Psoas muscle (tissue), 8 donors: ENCODE measurements around the gene SCAMP1. TPM values are rescaled to one million over a fixed set of nuclear protein-coding genes. Genes with fewer than 3 reads are reported as not detected.

ENCODE experiments used
- ATAC-seq, 4 donors: fragments of 200-7000 bp; cut with Tn5 transposase; one replicate each; pipeline ENCODE4 v1.9.1; 2020; ENCODE audit warnings: moderate library complexity in 3 of 4, mild to moderate bottlenecking in 2 of 4
- DNase-seq, 2 donors: peaks; one replicate each; pipeline ENCODE4 v3.0.0-alpha.2; 2020
- H3K27ac ChIP-seq: fragments of 200-600 bp; one replicate; pipeline ENCODE4 v1.8.0; 2022
- H3K27me3 ChIP-seq, 3 donors: fragments of 200-600 bp in 1 of 3; one replicate each; pipeline versions ENCODE4 v1.6.1 to v1.8.0; 2013 to 2022; ENCODE audit warnings: low read length in 2 of 3, mild to moderate bottlenecking in 2 of 3, moderate library complexity in 1 of 3; ENCODE audit not compliant: insufficient read depth in 3 of 3
- H3K36me3 ChIP-seq, 2 donors: fragments of 200-600 bp in 1 of 2; one replicate each; pipeline versions ENCODE4 v1.6.1 to v1.8.0; 2013 to 2022; ENCODE audit warnings: low read depth in 1 of 2, mild to moderate bottlenecking in 1 of 2, moderate library complexity in 1 of 2; ENCODE audit not compliant: insufficient read depth in 1 of 2
- H3K4me1 ChIP-seq: fragments of 200-600 bp; one replicate; pipeline ENCODE4 v1.8.0; 2022
- H3K4me3 ChIP-seq: fragments of 200-600 bp; one replicate; pipeline ENCODE4 v1.8.0; 2022; ENCODE audit warnings: mild to moderate bottlenecking
- H3K9me3 ChIP-seq: fragments of 200-600 bp; one replicate; pipeline ENCODE4 v1.8.0; 2022
- WGBS, 3 donors: extraction: QIAGEN DNeasy Blood & Tissue Kit; methylation state at CpG; one replicate each; pipeline versions ENCODE4 v1.1.6 to v1.1.7; 2013; 5-methylcytosine and 5-hydroxymethylcytosine counted together
- intact Hi-C, 2 donors: fragments of 100-400 bp; cut with DNase I; formaldehyde crosslinking; loops; one replicate each; pipeline versions ENCODE4 v1.11.0 to v1.14.2; 2022
- polyA plus RNA-seq, 3 donors: library from polyadenylated mRNA; stranded (reverse); fragments of 200-250 nt; gene quantifications; one replicate each; pipeline ENCODE4 v1.2.3, GENCODE V29; 2013
- total RNA-seq, 4 donors: library from RNA; stranded (reverse); fragmentation: NEBNext Ultra II Directional in 2 of 4; extraction: Animal tissue kit (Norgen Biotek cat#: 25700) in 2 of 4; gene quantifications; one replicate each; pipeline versions ENCODE4 v1.2.1 to v1.2.4, GENCODE V29; 2021 to 2023
- TF ChIP-seq, protein P1 (sequence below): fragments of 200-600 bp; IDR thresholded peaks from one replicate; pipeline ENCODE4 v1.8.0; 2022; ENCODE audit warnings: antibody characterized with exemption
- donor health status: healthy with polysubstance abuse.
- donor health status: DM: no; HTN: no; CAD: no; lungs with moderate emphysema.
- donor health status: Bipolar disorder and iron deficiency.
- donor health status: healthy.
- donor health status: DM: yes; HTN: yes; CAD: no.
- donor health status: DM: no; HTN: no; CAD: no.
- donor health status: DM: no; HTN: no; CAD: no.
- donor health status: DM: yes; HTN: yes; CAD: no.

The SCAMP1 gene
- total and polyA plus RNA-seq, 7 donors = 7.2 to 28.4 (median 16.4) TPM

DNA sequence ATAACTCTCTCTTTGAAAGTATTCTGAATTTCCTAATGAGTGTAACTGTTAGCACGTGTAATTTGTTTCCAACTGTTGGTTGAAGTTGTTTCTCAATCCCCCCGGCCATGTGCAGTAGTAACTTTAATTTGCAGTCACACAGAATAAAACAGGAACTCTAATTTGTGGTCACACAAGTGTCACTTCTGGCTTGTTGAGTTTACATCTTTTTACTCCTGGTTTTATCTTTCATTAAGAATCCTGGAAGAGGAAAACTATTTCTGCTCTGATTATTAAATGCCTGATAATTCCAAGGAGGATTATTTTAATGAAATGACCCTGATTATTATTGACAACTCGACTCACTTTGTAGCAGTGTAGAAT is 1.2 kb downstream of the SCAMP1 start:
- intact Hi-C loops = loop anchor here in 1 of 2 donors (2.0 kb wide), 1 partner anchor 67 kb away; the partner anchor contains the start of gene AP3B1
- H3K4me1 ChIP-seq = peaks cover 21% of the 10 kb centered on the region
- no peak for DNase-seq
- TF ChIP-seq, protein P1, sequence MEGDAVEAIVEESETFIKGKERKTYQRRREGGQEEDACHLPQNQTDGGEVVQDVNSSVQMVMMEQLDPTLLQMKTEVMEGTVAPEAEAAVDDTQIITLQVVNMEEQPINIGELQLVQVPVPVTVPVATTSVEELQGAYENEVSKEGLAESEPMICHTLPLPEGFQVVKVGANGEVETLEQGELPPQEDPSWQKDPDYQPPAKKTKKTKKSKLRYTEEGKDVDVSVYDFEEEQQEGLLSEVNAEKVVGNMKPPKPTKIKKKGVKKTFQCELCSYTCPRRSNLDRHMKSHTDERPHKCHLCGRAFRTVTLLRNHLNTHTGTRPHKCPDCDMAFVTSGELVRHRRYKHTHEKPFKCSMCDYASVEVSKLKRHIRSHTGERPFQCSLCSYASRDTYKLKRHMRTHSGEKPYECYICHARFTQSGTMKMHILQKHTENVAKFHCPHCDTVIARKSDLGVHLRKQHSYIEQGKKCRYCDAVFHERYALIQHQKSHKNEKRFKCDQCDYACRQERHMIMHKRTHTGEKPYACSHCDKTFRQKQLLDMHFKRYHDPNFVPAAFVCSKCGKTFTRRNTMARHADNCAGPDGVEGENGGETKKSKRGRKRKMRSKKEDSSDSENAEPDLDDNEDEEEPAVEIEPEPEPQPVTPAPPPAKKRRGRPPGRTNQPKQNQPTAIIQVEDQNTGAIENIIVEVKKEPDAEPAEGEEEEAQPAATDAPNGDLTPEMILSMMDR = no peak
- peak overlapping the region; percentile 96 for H3K4me3 ChIP-seq
- WGBS, 3 donors = 2 to 7% (median 3%) methylated on average over 3 of the region's 3 CpGs
- no peaks in the 10 kb centered on the region for H3K9me3 ChIP-seq
- peak overlapping the region; percentile 91 for H3K27ac ChIP-seq
- no peak for ATAC-seq
- H3K27me3 ChIP-seq = no peaks in the 10 kb centered on the region
- H3K36me3 ChIP-seq = peaks cover 0 to 9% of the 10 kb centered on the region in 2 donors

DNA sequence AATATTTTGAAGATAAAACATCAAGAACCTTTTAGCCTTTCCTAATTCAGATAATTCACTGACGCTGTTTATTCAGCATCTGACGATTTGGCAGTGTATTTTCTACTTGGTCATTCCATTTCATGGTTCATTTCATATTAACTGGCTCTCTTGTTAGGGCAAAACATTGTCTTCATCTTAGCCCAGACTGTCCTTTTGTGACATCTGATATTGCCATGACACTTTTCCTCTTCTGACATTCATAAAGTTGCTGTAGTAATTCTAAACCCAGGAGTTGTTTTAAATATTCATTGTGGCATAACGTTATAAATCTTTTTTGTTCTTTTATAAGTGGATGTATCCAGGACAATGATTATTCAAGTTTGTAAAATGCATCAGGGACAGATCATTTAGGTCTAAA is 1.8 kb downstream of the SCAMP1 start:
- Histone ChIP-seq H3K4me3 (peak overlapping the region; percentile 96), H3K9me3 (no peaks in the 10 kb centered on the region), H3K36me3 (peaks cover 0 to 9% of the 10 kb centered on the region in 2 donors), H3K27me3 (no peaks in the 10 kb centered on the region), H3K4me1 (peaks cover 21% of the 10 kb centered on the region), H3K27ac (peak overlapping the region; percentile 91)
- 19 to 36% (median 33%) methylated on average over 3 of the region's 3 CpGs for WGBS, 3 donors
- no peak for DNase-seq
- intact Hi-C loops = no loop called here
- TF ChIP-seq, protein P1 = no peak
- no peak for ATAC-seq

DNA sequence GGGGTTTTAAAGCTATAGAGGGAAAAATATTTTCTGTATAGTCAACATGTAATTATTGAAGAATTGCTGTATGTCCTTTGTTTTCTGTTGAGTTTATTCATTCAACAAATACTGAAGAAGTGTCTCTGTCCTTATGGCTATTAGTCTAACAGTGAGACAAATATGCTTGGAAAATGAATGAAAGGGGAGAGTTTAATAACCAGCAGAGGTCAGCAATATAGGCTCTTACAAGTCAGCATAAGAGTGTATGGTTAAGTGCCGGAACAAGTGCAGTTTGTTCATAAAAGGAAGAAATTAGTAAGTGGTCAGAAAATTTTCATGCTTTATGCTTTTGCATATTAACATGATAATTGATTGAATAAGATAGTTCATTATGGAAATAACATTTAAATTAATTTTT is 3.6 kb downstream of the SCAMP1 start:
- H3K4me1 ChIP-seq = peaks cover 19% of the 10 kb centered on the region
- H3K9me3 ChIP-seq = no peaks in the 10 kb centered on the region
- H3K36me3 ChIP-seq = no peaks in the 10 kb centered on the region
- no peak for DNase-seq
- no peaks in the 10 kb centered on the region for H3K27me3 ChIP-seq
- intact Hi-C loops = no loop called here
- TF ChIP-seq, protein P1 = no peak
- H3K27ac ChIP-seq = no peak overlapping the region
- ATAC-seq = no peak
- 86 to 96% (median 96%) methylated on average over 1 of the region's 1 CpG for WGBS, 3 donors
- H3K4me3 ChIP-seq = no peak overlapping the region

DNA sequence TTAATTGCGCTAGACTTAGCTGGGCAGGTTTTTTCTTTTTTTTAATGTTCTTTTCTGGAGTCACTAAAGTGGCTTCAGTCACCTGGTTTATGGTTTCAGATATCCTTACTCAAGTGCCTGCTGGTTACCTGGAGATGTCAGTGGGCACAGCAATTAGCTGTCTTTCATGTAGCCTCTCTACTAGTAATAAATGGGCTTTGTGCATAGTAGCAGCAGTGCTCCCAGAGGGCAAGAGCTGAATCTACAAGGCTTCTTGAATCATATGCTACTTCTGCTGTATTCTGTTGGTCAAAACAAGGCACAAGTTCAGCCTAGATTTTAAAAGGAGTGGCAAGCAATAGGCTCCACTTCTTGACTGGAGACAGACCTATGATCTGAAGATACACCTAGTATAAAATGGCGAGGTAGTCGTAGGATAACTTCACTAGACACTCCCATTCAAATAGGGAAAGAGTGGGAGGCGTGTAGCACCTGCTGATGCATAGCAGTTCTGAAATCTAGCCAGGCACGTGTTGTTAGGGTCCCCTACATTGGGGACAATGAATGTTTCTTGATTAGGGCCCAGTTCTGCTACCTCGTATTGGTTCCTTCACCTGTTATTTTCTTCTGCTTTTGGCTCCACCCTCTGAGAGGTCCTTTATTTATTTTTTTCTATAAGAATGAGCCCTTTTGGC is 7.0 kb downstream of the SCAMP1 start:
- intact Hi-C loops = no loop called here
- ATAC-seq = no peak

More for the DNA sequence above, 7.0 kb downstream of the SCAMP1 start:
- Histone ChIP-seq H3K4me1 (peaks cover 30% of the 10 kb centered on the region), H3K27me3 (no peaks in the 10 kb centered on the region), H3K9me3 (no peaks in the 10 kb centered on the region), H3K36me3 (no peaks in the 10 kb centered on the region), H3K4me3 (no peak overlapping the region), H3K27ac (no peak overlapping the region)
- TF ChIP-seq, protein P1 = no peak
- WGBS, 3 donors = 74 to 92% (median 82%) methylated on average over 6 of the region's 6 CpGs
- DNase-seq = no peak
